Lower leg skin (tissue), 4 donors: ENCODE results near the gene TRPM8. TPM values are rescaled to one million over a fixed set of nuclear protein-coding genes. Genes with fewer than 3 reads are reported as not detected.

Experiments used
- DNase-seq, 2 donors: peaks; one replicate each; pipeline ENCODE4 v3.0.0-alpha.2; 2019; ENCODE audit warnings: low spot score in 2 of 2
- H3K4me3 ChIP-seq: fragments of 200-600 bp; sonication (generic); 2 replicates; pipeline ENCODE4 v1.5.1; 2017; ENCODE audit warnings: mild to moderate bottlenecking, low read depth; ENCODE audit not compliant: poor library complexity, severe bottlenecking
- CTCF ChIP-seq, 3 donors: fragments of 450-650 bp; IDR thresholded peaks; one replicate each; pipeline ENCODE4 v1.5.1; 2016; ENCODE audit warnings: antibody characterized with exemption in 3 of 3, mild to moderate bottlenecking in 3 of 3, moderate library complexity in 2 of 3
- POLR2A ChIP-seq, 2 donors: fragments of 450-650 bp; IDR thresholded peaks; one replicate each; pipeline ENCODE4 v1.6.1; 2016 to 2017; ENCODE audit warnings: antibody characterized with exemption in 2 of 2, mild to moderate bottlenecking in 1 of 2, moderate library complexity in 1 of 2
- WGBS, 2 donors: methylation state at CpG; one replicate each; pipeline ENCODE4 v1.1.5; 2018; 5-methylcytosine and 5-hydroxymethylcytosine counted together
- intact Hi-C: fragments of 100-400 bp; cut with DNase I; formaldehyde crosslinking; loops from one replicate; pipeline ENCODE4 v1.15.0; 2023; ENCODE audit warnings: low total_unique reads
- total RNA-seq, 4 donors: library from RNA; depleted of rRNA; stranded (reverse); fragments of >200 nt; gene quantifications; one replicate each; pipeline ENCODE4 v1.1.0, GENCODE V29; 2016

Gene TRPM8
- total RNA-seq, 4 donors from 2014 or later: 0.46 TPM; not detected in 2

GRCh38 chr2:234022424-234022823 lies 105.3 kb downstream of the TRPM8 start:
- intact Hi-C loops: no loop called here
- no peak for TF ChIP-seq CTCF (IDR thresholded peaks at IDR 0.05)
- no peak for TF ChIP-seq POLR2A (IDR thresholded peaks at IDR 0.05)
- no peak overlapping the region for H3K4me3 ChIP-seq
- WGBS, 2 donors: 93 to 100% methylated on average over 1 of the region's 1 CpG
- no peak for DNase-seq

- intact Hi-C loops: no loop called here
- 78 to 94% methylated on average over 6 to 29 of the region's 29 CpGs for WGBS, 2 donors
- no peak for TF ChIP-seq POLR2A (IDR thresholded peaks at IDR 0.05)
- no peak for TF ChIP-seq CTCF (IDR thresholded peaks at IDR 0.05)
- no peak overlapping the region for H3K4me3 ChIP-seq
- no peak for DNase-seq
Observed at GRCh38 chr2:234024304-234024703, 107.1 kb downstream of the TRPM8 start.

GRCh38 chr2:234025466-234025865 lies 108.3 kb downstream of the TRPM8 start:
- WGBS, 2 donors: 12 to 13% methylated on average over 10 of the region's 10 CpGs
- DNase-seq: no peak
- TF ChIP-seq CTCF (IDR thresholded peaks at IDR 0.05): no peak
- no peak for TF ChIP-seq POLR2A (IDR thresholded peaks at IDR 0.05)
- no peak overlapping the region for H3K4me3 ChIP-seq
- intact Hi-C loops: no loop called here

GRCh38 chr2:234025891-234026401 lies 108.8 kb downstream of the TRPM8 start:
- TF ChIP-seq POLR2A (IDR thresholded peaks at IDR 0.05) (no peak), CTCF (IDR thresholded peaks at IDR 0.05) (no peak)
- WGBS, 2 donors: 33 to 37% methylated on average over 5 of the region's 5 CpGs
- intact Hi-C loops: no loop called here
- no peak overlapping the region for H3K4me3 ChIP-seq
- DNase-seq: no peak

GRCh38 chr2:234026693-234027254 lies 109.6 kb downstream of the TRPM8 start:
- intact Hi-C loops: no loop called here
- no peak for DNase-seq
- no peak overlapping the region for H3K4me3 ChIP-seq
- TF ChIP-seq CTCF (IDR thresholded peaks at IDR 0.05) (no peak), POLR2A (IDR thresholded peaks at IDR 0.05) (no peak)
- WGBS, 2 donors: 83 to 88% methylated on average over 10 of the region's 10 CpGs

- WGBS, 2 donors: 91 to 97% methylated on average over 1 of the region's 1 CpG
- no peak for DNase-seq
- no peak overlapping the region for H3K4me3 ChIP-seq
- intact Hi-C loops: no loop called here
- TF ChIP-seq POLR2A (IDR thresholded peaks at IDR 0.05): no peak
- TF ChIP-seq CTCF (IDR thresholded peaks at IDR 0.05): no peak
Observed at GRCh38 chr2:234027641-234028040, 110.5 kb downstream of the TRPM8 start.
